Measurements from ENCODE around the gene CDK14.

CDK14 gene

DNA sequence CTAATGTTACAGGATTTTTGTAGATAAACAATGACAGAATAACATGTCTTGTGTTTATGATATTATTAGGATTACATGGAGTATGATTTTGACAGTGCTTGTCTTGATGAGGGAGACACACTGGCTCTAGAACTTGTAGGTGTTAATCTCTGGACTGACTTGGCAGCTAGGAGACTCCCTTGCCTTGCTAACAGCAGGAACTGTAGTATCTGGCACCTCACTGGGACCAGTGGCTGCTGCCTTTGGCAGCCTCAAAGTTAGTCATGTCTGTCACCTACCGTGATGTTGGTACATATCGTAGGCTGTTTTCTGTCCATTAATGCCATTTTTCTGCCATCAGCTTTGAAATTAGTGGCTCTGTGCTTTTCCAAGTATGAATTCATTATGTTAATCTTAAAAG is 261.5 kb downstream of the CDK14 start:
- no peak for TF ChIP-seq EZH2 (IDR thresholded peaks at IDR 0.05; ENCODE audit: borderline replicate concordance, low read length)
- TF ChIP-seq, protein P1, sequence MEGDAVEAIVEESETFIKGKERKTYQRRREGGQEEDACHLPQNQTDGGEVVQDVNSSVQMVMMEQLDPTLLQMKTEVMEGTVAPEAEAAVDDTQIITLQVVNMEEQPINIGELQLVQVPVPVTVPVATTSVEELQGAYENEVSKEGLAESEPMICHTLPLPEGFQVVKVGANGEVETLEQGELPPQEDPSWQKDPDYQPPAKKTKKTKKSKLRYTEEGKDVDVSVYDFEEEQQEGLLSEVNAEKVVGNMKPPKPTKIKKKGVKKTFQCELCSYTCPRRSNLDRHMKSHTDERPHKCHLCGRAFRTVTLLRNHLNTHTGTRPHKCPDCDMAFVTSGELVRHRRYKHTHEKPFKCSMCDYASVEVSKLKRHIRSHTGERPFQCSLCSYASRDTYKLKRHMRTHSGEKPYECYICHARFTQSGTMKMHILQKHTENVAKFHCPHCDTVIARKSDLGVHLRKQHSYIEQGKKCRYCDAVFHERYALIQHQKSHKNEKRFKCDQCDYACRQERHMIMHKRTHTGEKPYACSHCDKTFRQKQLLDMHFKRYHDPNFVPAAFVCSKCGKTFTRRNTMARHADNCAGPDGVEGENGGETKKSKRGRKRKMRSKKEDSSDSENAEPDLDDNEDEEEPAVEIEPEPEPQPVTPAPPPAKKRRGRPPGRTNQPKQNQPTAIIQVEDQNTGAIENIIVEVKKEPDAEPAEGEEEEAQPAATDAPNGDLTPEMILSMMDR (IDR thresholded peaks at IDR 0.05; ENCODE audit: low read length), result no peak
- Histone ChIP-seq H3K4me3 (ENCODE audit: low read depth, low read length, poor library complexity, severe bottlenecking) (no peak overlapping the region), H4K20me1 (ENCODE audit: insufficient read depth, low read length) (no peaks in the 10 kb centered on the region), H3K4me1 (ENCODE audit: insufficient read depth, low read length, severe bottlenecking) (no peaks in the 10 kb centered on the region), H3K27me3 (ENCODE audit: insufficient read depth, low read length) (no peaks in the 10 kb centered on the region), H3F3A (ENCODE audit: insufficient read depth, low read length) (no peaks in the 10 kb centered on the region), H3K79me2 (ENCODE audit: insufficient read depth, low read length) (peaks cover 35% of the 10 kb centered on the region), H3K4me2 (ENCODE audit: low read length) (no peak overlapping the region), H3K9me3 (ENCODE audit: low read length) (no peaks in the 10 kb centered on the region), H3K27ac (ENCODE audit: low read depth, low read length, poor library complexity, severe bottlenecking) (no peak overlapping the region), H2AFZ (ENCODE audit: low read length) (no peak overlapping the region), H3K9me2 (ENCODE audit: low read depth, low read length) (no peaks in the 10 kb centered on the region), H3K36me3 (ENCODE audit: insufficient read depth, low read length) (peaks cover 32% of the 10 kb centered on the region), H3K9ac (ENCODE audit: low read length) (no peak overlapping the region)

DNA sequence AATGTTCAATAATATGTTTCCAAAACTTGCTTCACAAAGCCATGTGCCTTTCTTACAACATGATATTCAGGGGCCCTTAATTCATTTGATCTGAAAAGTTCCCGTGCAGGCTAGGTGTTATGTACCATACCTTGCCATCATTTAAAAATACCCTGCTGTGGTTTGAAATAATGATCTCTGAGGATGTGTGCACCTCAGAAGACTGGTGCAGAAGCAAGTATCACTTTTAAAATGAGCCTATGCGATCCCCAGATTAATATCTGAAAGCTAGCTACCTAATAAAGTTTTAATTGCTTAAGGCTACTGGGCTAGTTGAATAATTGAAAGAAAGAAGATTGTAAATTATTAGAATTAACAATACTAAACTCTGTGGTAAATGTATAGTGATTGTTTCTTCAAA is 262.4 kb downstream of the CDK14 start:
- Histone ChIP-seq H3K4me2 (ENCODE audit: low read length) (no peak overlapping the region), H3F3A (ENCODE audit: insufficient read depth, low read length) (no peaks in the 10 kb centered on the region), H2AFZ (ENCODE audit: low read length) (no peak overlapping the region), H3K36me3 (ENCODE audit: insufficient read depth, low read length) (peaks cover 30% of the 10 kb centered on the region), H3K9me3 (ENCODE audit: low read length) (no peaks in the 10 kb centered on the region), H3K9me2 (ENCODE audit: low read depth, low read length) (no peaks in the 10 kb centered on the region), H3K4me3 (ENCODE audit: low read depth, low read length, poor library complexity, severe bottlenecking) (no peak overlapping the region), H3K27ac (ENCODE audit: low read depth, low read length, poor library complexity, severe bottlenecking) (no peak overlapping the region), H3K4me1 (ENCODE audit: insufficient read depth, low read length, severe bottlenecking) (no peaks in the 10 kb centered on the region), H3K79me2 (ENCODE audit: insufficient read depth, low read length) (peaks cover 35% of the 10 kb centered on the region), H3K9ac (ENCODE audit: low read length) (no peak overlapping the region), H3K27me3 (ENCODE audit: insufficient read depth, low read length) (no peaks in the 10 kb centered on the region), H4K20me1 (ENCODE audit: insufficient read depth, low read length) (no peaks in the 10 kb centered on the region)
- TF ChIP-seq, protein P1 (IDR thresholded peaks at IDR 0.05; ENCODE audit: low read length), result no peak

DNA sequence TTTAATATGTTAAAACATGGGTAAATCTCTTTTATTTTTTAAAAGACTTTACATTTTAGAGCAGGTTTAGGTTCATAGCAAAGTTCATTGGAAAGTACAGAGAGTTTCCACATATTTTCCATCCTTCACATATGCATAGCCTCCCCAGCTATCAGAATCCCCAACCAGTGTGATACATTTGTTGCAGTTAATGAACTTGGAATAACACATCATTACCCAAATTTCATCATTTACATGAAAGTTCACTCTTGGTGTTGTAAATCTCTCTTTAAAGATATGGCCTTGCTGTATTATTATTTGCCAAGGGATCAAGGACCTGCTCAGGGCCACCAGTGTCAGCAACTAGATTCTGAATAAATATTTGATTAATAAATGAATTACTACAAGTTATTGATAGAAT is 263.4 kb downstream of the CDK14 start:
- H3K79me2 ChIP-seq (ENCODE audit: insufficient read depth, low read length), result peaks cover 34% of the 10 kb centered on the region

More for the DNA sequence above, 263.4 kb downstream of the CDK14 start:
- Histone ChIP-seq H3K4me2 (ENCODE audit: low read length) (no peak overlapping the region), H4K20me1 (ENCODE audit: insufficient read depth, low read length) (no peaks in the 10 kb centered on the region), H3K27ac (ENCODE audit: low read depth, low read length, poor library complexity, severe bottlenecking) (no peak overlapping the region), H2AFZ (ENCODE audit: low read length) (no peak overlapping the region), H3K36me3 (ENCODE audit: insufficient read depth, low read length) (peaks cover 32% of the 10 kb centered on the region), H3K9me2 (ENCODE audit: low read depth, low read length) (no peaks in the 10 kb centered on the region), H3K27me3 (ENCODE audit: insufficient read depth, low read length) (no peaks in the 10 kb centered on the region), H3K9me3 (ENCODE audit: low read length) (no peaks in the 10 kb centered on the region), H3F3A (ENCODE audit: insufficient read depth, low read length) (no peaks in the 10 kb centered on the region), H3K9ac (ENCODE audit: low read length) (no peak overlapping the region), H3K4me1 (ENCODE audit: insufficient read depth, low read length, severe bottlenecking) (no peaks in the 10 kb centered on the region), H3K4me3 (ENCODE audit: low read depth, low read length, poor library complexity, severe bottlenecking) (no peak overlapping the region)
- TF ChIP-seq, protein P1 (IDR thresholded peaks at IDR 0.05; ENCODE audit: low read length), result no peak
- no peak for TF ChIP-seq EZH2 (IDR thresholded peaks at IDR 0.05; ENCODE audit: borderline replicate concordance, low read length)
